Osteoblast (primary cell): ENCODE data around the gene NACC2. TPM values are rescaled to one million over a fixed set of nuclear protein-coding genes. Genes with fewer than 3 reads are reported as not detected.

Experiments used
- DNase-seq: peaks from one replicate; pipeline ENCODE4 v3.0.0; 2011; ENCODE audit warnings: low spot score, mixed read lengths; ENCODE audit not compliant: insufficient read length; ENCODE audit errors: missing footprints
- H2AFZ ChIP-seq: 2 replicates; pipeline ENCODE4 v1.6.0; 2011; ENCODE audit warnings: mild to moderate bottlenecking, low read length
- H3K27ac ChIP-seq: 2 replicates; pipeline ENCODE4 v1.5.1; 2011; ENCODE audit warnings: mild to moderate bottlenecking, low read depth, low read length, moderate library complexity
- H3K27me3 ChIP-seq: 2 replicates; pipeline ENCODE4 v1.6.0; 2012; ENCODE audit warnings: mild to moderate bottlenecking, control low read depth, inconsistent platforms, low read length, moderate library complexity; ENCODE audit not compliant: insufficient read depth
- H3K36me3 ChIP-seq: 2 replicates; pipeline ENCODE4 v1.5.1; 2011; ENCODE audit warnings: mild to moderate bottlenecking, low read length, control low read depth, moderate library complexity; ENCODE audit not compliant: insufficient read depth
- H3K4me1 ChIP-seq: 2 replicates; pipeline ENCODE4 v1.5.1; 2011; ENCODE audit warnings: mild to moderate bottlenecking, low read length, control low read depth, moderate library complexity; ENCODE audit not compliant: insufficient read depth
- H3K4me2 ChIP-seq: 2 replicates; pipeline ENCODE4 v1.6.0; 2011; ENCODE audit warnings: mild to moderate bottlenecking, low read length; ENCODE audit not compliant: insufficient read depth
- H3K4me3 ChIP-seq: fragments of 200-600 bp; sonication (generic); 3 replicates; pipeline ENCODE4 v1.5.1; 2012; ENCODE audit warnings: mild to moderate bottlenecking, low read length, inconsistent platforms; ENCODE audit not compliant: insufficient read depth
- H3K79me2 ChIP-seq: 2 replicates; pipeline ENCODE4 v1.6.0; 2012; ENCODE audit warnings: mild to moderate bottlenecking, low read length, control low read depth, inconsistent platforms; ENCODE audit not compliant: insufficient read depth
- H3K9me3 ChIP-seq: 2 replicates; pipeline ENCODE4 v1.5.1; 2011; ENCODE audit warnings: low read depth, low read length, control low read depth
- H4K20me1 ChIP-seq: 2 replicates; pipeline ENCODE4 v1.6.0; 2012; ENCODE audit warnings: mild to moderate bottlenecking, low read length, control low read depth; ENCODE audit not compliant: insufficient read depth
- CTCF ChIP-seq: IDR thresholded peaks from 2 replicates; pipeline ENCODE4 v1.5.1; 2011; ENCODE audit warnings: mild to moderate bottlenecking, low read depth, low read length, moderate library complexity; ENCODE audit errors: extremely low read depth
- total RNA-seq: library from RNA; depleted of rRNA; stranded (reverse); fragments of >200 nt; gene quantifications from 2 replicates; pipeline ENCODE4 v1.2.3, GENCODE V29; 2012

Gene NACC2
- total RNA-seq, 1 donor, result 32.9 TPM

DNA sequence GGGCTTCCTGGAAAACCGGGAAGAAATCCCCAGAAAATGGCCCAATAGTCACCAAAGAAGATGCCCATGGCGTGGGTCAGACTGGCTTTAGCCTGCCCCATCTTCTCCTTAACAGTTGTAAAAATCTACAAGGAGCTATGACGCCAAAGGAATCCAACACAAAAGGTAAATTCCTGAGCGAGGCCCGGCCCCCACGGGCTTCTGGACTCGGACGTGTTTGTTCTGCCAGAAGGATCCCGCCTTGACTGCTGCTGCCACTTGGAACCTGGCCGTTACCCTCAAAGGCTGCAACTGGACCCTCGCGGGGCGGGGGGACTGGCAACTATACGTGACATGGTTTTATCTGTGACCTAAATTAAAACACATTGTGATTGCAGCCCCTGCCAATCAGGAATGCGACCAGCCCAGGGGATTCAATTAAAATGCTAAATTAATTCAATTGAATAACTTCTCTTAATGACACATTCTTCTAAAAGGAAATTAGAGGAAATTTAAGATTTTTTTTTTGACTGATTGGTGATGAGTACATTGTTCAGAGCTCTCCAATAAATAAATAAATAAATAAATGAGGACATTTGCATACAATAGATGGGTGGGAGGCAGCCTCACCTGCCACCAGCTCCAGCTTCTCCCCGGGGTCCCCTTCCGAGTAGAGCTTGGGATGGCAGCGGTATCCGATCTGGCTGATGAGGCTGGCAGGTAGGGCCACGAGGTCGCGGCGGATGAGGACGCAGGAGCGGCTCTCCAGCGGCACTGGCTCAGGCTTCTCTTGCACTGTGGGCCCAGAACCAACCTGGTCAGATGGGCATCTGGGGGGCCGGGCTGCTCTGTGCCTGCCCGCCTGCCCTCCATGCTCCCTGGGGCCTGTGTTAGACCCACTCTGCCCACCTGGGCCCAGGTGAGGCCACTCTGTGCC is 79.2 kb downstream of the NACC2 start:
- H3K4me3 ChIP-seq, result no peak overlapping the region
- no peak overlapping the region for H3K4me2 ChIP-seq
- no peaks in the 10 kb centered on the region for H3K4me1 ChIP-seq
- no peaks in the 10 kb centered on the region for H3K27me3 ChIP-seq
- no peak overlapping the region for H2AFZ ChIP-seq
- peaks cover 42% of the 10 kb centered on the region for H3K79me2 ChIP-seq
- TF ChIP-seq CTCF, result no peak
- peaks cover 18% of the 10 kb centered on the region for H3K36me3 ChIP-seq
- peak; percentile 83 for DNase-seq
- H4K20me1 ChIP-seq, result peaks cover 50% of the 10 kb centered on the region
- no peak overlapping the region for H3K27ac ChIP-seq
- no peaks in the 10 kb centered on the region for H3K9me3 ChIP-seq

GRCh38 chr9:136014924-136015633 is 80.0 kb downstream of the NACC2 start:
- peaks cover 34% of the 10 kb centered on the region for H3K79me2 ChIP-seq
- H3K27ac ChIP-seq, result no peak overlapping the region
- peaks cover 21% of the 10 kb centered on the region for H3K36me3 ChIP-seq
- H3K4me1 ChIP-seq, result no peaks in the 10 kb centered on the region
- no peak for TF ChIP-seq CTCF
- no peaks in the 10 kb centered on the region for H3K9me3 ChIP-seq
- DNase-seq, result peak; percentile 68
- no peak overlapping the region for H2AFZ ChIP-seq
- H3K4me3 ChIP-seq, result no peak overlapping the region
- no peak overlapping the region for H3K4me2 ChIP-seq
- peaks cover 45% of the 10 kb centered on the region for H4K20me1 ChIP-seq
- no peaks in the 10 kb centered on the region for H3K27me3 ChIP-seq

- Histone ChIP-seq H3K4me3 (no peak overlapping the region), H4K20me1 (peaks cover 48% of the 10 kb centered on the region), H3K9me3 (no peaks in the 10 kb centered on the region), H3K27ac (no peak overlapping the region), H2AFZ (no peak overlapping the region), H3K79me2 (peaks cover 29% of the 10 kb centered on the region), H3K4me1 (no peaks in the 10 kb centered on the region), H3K27me3 (no peaks in the 10 kb centered on the region), H3K36me3 (peaks cover 21% of the 10 kb centered on the region), H3K4me2 (no peak overlapping the region)
- DNase-seq, result peak; percentile 51
- no peak for TF ChIP-seq CTCF
These were observed 80.8 kb downstream of the NACC2 start for GRCh38 chr9:136014147-136014923.
